Panc1 (cell line): ENCODE data around the gene HMCES. TPM values are rescaled to one million over a fixed set of nuclear protein-coding genes. Genes with fewer than 3 reads are reported as not detected.
A peak's percentile ranks its signal among the peaks of the same experiment; 100 is the strongest.
"Not testable (repeated sequence)": the region's sequence is repeated elsewhere in the genome, so short reads cannot be mapped to it uniquely, and the experiment has no call there.

Experiments
- ATAC-seq: fragments of 200-7000 bp; cut with Tn5 transposase; 2 replicates; pipeline ENCODE4 v1.9.1; 2020; ENCODE audit warnings: mild to moderate bottlenecking, moderate library complexity
- BruUV-seq: library from RNA; stranded (reverse); fragments of 400-500 nt; replicated peaks from 2 replicates; lab custom pipeline; 2021; lab: Mats Ljungman, UMichigan
- CTCF ChIA-PET: fragments of 300-600 bp; sonication (Branson Sonifier 250); formaldehyde crosslinking; loops from one replicate; lab custom pipeline; 2022; ENCODE audit warnings: antibody characterized with exemption; lab: Charles Lee
- POLR2A ChIA-PET: fragments of 300-600 bp; sonication (Branson Sonifier 250); formaldehyde crosslinking; loops from one replicate; lab custom pipeline; 2022; ENCODE audit warnings: antibody characterized with exemption; lab: Charles Lee
- DNase-seq: peaks from one replicate; pipeline ENCODE4 v3.0.0-alpha.2; 2010; ENCODE audit warnings: low read depth, low spot score
- H3K27ac ChIP-seq: 2 replicates; pipeline ENCODE4 v1.5.1; 2011; ENCODE audit warnings: mild to moderate bottlenecking, low read length, inconsistent platforms
- H3K27me3 ChIP-seq: fragments of 200-500 bp; sonication (Bioruptor generic); 2 replicates; pipeline ENCODE4 v1.6.0; 2014; ENCODE audit warnings: low read length, inconsistent platforms; ENCODE audit not compliant: control insufficient read depth, insufficient read depth
- H3K36me3 ChIP-seq: fragments of 200-500 bp; sonication (Bioruptor generic); 2 replicates; pipeline ENCODE4 v1.5.1; 2014; ENCODE audit warnings: inconsistent platforms, mild to moderate bottlenecking, low read length, moderate library complexity; ENCODE audit not compliant: control insufficient read depth, insufficient read depth
- H3K4me1 ChIP-seq: 2 replicates; pipeline ENCODE4 v1.5.1; 2011; ENCODE audit warnings: inconsistent platforms, mild to moderate bottlenecking, low read length, moderate library complexity; ENCODE audit not compliant: control insufficient read depth, insufficient read depth
- H3K4me3 ChIP-seq, 2 experiments: 2 replicates each; pipeline ENCODE4 v1.5.1; 2011 to 2012; ENCODE audit warnings: low read depth in 2 of 2, low read length in 2 of 2, mild to moderate bottlenecking in 2 of 2, inconsistent platforms in 1 of 2, moderate library complexity in 1 of 2
- H3K9me3 ChIP-seq: fragments of 200-500 bp; sonication (Bioruptor generic); 2 replicates; pipeline ENCODE4 v1.5.1; 2014; ENCODE audit warnings: low read depth, mild to moderate bottlenecking, inconsistent platforms, low read length, moderate library complexity; ENCODE audit not compliant: control insufficient read depth, insufficient read depth
- POLR2AphosphoS5 ChIP-seq: IDR thresholded peaks from 2 replicates; pipeline ENCODE4 v1.6.1; 2012; ENCODE audit warnings: mild to moderate bottlenecking, low read depth, low read length, moderate library complexity
- SIN3A ChIP-seq: IDR thresholded peaks from 2 replicates; pipeline ENCODE4 v1.6.1; 2012; ENCODE audit warnings: low read depth, mild to moderate bottlenecking, low read length, moderate library complexity, borderline replicate concordance; ENCODE audit not compliant: insufficient read depth
- TCF7L2 ChIP-seq: IDR thresholded peaks from 2 replicates; pipeline ENCODE4 v1.6.1; 2011; ENCODE audit warnings: mild to moderate bottlenecking, low read depth, low read length, inconsistent platforms
- in situ Hi-C: cut with HindIII; loops from 2 replicates; pipeline ENCODE4 v1.10.0; 2016; ENCODE audit warnings: low sequenced_read_pairs, low pct_unique_long_range_greater_than_20kb
- intact Hi-C: fragments of 100-400 bp; cut with micrococcal nuclease; formaldehyde crosslinking; loops from one replicate; pipeline ENCODE4 v1.10.0; 2022; ENCODE audit not compliant: unreplicated experiment
- total RNA-seq: library from RNA; stranded (reverse); gene quantifications from one replicate; pipeline ENCODE4 v1.2.1, GENCODE V29; 2021; ENCODE audit not compliant: unreplicated experiment
- TF ChIP-seq, protein P1 (sequence below): fragments of 450-650 bp; IDR thresholded peaks from 2 replicates; pipeline ENCODE4 v1.5.1; 2017; ENCODE audit warnings: mild to moderate bottlenecking
- TF ChIP-seq, protein P2 (sequence below), 2 experiments: IDR thresholded peaks; 2 replicates each; pipeline ENCODE4 v1.6.1; 2011 to 2012; ENCODE audit warnings: low read depth in 2 of 2, control low read depth in 1 of 2, low read length in 1 of 2, mild to moderate bottlenecking in 1 of 2, moderate library complexity in 1 of 2; ENCODE audit not compliant: insufficient read depth in 1 of 2

Gene HMCES
- total RNA-seq, 1 experiment from 2014 or later, result 94.6 TPM

DNA sequence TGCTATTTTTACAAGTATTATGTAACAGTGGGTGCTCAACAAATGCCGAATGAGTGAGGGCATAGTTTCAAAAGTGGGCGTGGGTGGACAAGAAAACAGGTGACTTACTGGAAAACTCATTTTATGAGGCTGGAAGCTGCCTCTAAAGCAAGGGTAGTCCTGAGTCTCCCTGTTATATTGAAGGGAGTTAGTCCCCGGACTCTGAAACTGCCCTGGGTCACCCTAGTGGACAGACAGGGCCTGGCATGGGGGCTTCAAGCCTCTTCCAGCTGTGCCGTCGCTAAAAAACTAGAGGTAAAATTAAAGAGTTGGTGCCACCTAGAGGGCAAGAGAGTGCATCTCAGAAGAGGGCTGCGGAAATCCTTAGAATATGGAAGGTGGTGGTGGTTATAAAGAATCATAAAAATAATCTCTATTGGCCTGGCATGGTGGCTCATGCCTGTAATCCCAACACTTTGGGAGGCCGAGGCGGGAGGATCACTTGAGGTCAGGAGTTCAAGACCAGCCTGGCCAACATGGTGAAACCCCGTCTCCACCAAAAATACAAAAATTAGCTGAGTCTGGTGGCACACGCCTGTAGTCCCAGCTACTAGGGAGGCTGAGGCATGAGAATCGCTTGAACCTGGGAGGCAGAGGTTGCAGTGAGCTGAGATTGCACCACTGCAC, 32.9 kb upstream of the HMCES start:
- in situ Hi-C loops, BruUV-seq, H3K9me3 ChIP-seq, POLR2A ChIA-PET, H3K27me3 ChIP-seq, H3K36me3 ChIP-seq: not testable (repeated sequence)
- Histone ChIP-seq H3K4me1 (peaks cover 26% of the 10 kb centered on the region), H3K4me3 (peak overlapping the region in 1 of 2 experiments; percentile 12; a peak in 1 of 4 replicates), H3K27ac (peak overlapping the region; percentile 83)
- CTCF ChIA-PET, result interaction anchor here (0.6 to 2.5 kb wide), 13 partner anchors 9 to 275 kb away, joined by 3 to 19 read pairs (median 4); no protein-coding TSS in a partner anchor
- ATAC-seq (peak; percentile 87), DNase-seq (peak; percentile 87)
- intact Hi-C loops, result loop anchor here (5.0 to 10.0 kb wide), 3 partner anchors 63 to 273 kb away; partner anchors contain the start of gene CNBP
- TF ChIP-seq POLR2AphosphoS5, result 0 out of 2 replicates have a peak, but pooled peaks have one; percentile 33
- TF ChIP-seq, protein P1, sequence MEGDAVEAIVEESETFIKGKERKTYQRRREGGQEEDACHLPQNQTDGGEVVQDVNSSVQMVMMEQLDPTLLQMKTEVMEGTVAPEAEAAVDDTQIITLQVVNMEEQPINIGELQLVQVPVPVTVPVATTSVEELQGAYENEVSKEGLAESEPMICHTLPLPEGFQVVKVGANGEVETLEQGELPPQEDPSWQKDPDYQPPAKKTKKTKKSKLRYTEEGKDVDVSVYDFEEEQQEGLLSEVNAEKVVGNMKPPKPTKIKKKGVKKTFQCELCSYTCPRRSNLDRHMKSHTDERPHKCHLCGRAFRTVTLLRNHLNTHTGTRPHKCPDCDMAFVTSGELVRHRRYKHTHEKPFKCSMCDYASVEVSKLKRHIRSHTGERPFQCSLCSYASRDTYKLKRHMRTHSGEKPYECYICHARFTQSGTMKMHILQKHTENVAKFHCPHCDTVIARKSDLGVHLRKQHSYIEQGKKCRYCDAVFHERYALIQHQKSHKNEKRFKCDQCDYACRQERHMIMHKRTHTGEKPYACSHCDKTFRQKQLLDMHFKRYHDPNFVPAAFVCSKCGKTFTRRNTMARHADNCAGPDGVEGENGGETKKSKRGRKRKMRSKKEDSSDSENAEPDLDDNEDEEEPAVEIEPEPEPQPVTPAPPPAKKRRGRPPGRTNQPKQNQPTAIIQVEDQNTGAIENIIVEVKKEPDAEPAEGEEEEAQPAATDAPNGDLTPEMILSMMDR, result peak; percentile 97

DNA sequence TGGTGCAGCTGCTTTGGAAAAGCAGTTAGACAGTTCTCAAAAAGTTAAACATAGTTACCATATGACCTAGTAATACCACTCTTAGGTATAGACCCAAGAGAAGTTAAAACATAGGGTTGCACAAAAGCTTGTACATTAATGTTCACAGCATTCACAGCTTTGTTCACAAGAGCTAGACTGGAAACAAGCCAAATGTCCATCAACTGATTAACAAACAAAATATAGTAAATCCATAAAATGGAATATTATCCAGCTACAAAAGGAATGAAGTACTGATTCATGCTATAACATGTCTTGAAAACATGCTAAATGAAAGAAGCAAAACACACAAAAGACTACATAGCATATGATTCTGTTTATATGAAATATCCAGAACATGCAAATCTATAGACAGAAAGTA, 32.0 kb upstream of the HMCES start:
- Histone ChIP-seq H3K27ac (no peak overlapping the region), H3K9me3 (no peaks in the 10 kb centered on the region), H3K27me3 (no peaks in the 10 kb centered on the region), H3K36me3 (no peaks in the 10 kb centered on the region; the same call in 1 of the 2 replicates), H3K4me1 (peaks cover 26% of the 10 kb centered on the region), H3K4me3 (no peak overlapping the region)
- ChIA-PET CTCF (interaction anchor here (0.6 to 2.5 kb wide), 5 partner anchors 18 to 276 kb away, joined by 3 to 13 read pairs (median 5); no protein-coding TSS in a partner anchor), POLR2A (interaction anchor here (0.5 to 0.7 kb wide), 3 partner anchors 35 to 110 kb away, joined by 3 to 10 read pairs (median 5); no protein-coding TSS in a partner anchor)
- DNase-seq (no peak), ATAC-seq (no peak)
- no TSS peak for BruUV-seq
- in situ Hi-C loops, result no loop called here
- intact Hi-C loops, result loop anchor here (5.0 to 10.0 kb wide), 3 partner anchors 64 to 274 kb away; partner anchors contain the start of gene CNBP
- TF ChIP-seq TCF7L2, result no peak
- no peak for TF ChIP-seq SIN3A
- TF ChIP-seq, protein P2, sequence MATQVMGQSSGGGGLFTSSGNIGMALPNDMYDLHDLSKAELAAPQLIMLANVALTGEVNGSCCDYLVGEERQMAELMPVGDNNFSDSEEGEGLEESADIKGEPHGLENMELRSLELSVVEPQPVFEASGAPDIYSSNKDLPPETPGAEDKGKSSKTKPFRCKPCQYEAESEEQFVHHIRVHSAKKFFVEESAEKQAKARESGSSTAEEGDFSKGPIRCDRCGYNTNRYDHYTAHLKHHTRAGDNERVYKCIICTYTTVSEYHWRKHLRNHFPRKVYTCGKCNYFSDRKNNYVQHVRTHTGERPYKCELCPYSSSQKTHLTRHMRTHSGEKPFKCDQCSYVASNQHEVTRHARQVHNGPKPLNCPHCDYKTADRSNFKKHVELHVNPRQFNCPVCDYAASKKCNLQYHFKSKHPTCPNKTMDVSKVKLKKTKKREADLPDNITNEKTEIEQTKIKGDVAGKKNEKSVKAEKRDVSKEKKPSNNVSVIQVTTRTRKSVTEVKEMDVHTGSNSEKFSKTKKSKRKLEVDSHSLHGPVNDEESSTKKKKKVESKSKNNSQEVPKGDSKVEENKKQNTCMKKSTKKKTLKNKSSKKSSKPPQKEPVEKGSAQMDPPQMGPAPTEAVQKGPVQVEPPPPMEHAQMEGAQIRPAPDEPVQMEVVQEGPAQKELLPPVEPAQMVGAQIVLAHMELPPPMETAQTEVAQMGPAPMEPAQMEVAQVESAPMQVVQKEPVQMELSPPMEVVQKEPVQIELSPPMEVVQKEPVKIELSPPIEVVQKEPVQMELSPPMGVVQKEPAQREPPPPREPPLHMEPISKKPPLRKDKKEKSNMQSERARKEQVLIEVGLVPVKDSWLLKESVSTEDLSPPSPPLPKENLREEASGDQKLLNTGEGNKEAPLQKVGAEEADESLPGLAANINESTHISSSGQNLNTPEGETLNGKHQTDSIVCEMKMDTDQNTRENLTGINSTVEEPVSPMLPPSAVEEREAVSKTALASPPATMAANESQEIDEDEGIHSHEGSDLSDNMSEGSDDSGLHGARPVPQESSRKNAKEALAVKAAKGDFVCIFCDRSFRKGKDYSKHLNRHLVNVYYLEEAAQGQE (IDR thresholded peaks at IDR 0.05; ENCODE audit: insufficient read depth in 1 of 2, low read depth in 2 of 2, low read length in 1 of 2), result no peak
- TF ChIP-seq POLR2AphosphoS5, result no peak
- TF ChIP-seq, protein P1, result no peak
